Right lung (tissue), 5 donors: Measurements from ENCODE around the gene TMPRSS3. TPM values are rescaled to one million over a fixed set of nuclear protein-coding genes. Genes with fewer than 3 reads are reported as not detected.

Source experiments
- DNase-seq, 2 donors: peaks; one replicate each; pipeline ENCODE4 v3.0.0-alpha.2; 2013
- polyA plus RNA-seq, 5 donors: library from polyadenylated mRNA; unstranded; fragments of 120-200 nt; gene quantifications; one replicate each; pipeline versions ENCODE4 v1.2.1 to v1.2.3, GENCODE V29; 2013; ENCODE audit warnings: inconsistent platforms in 1 of 5, low replicate concordance in 1 of 5; ENCODE audit not compliant: insufficient read length in 5 of 5, insufficient read depth in 1 of 5

The TMPRSS3 gene
- polyA plus RNA-seq, 5 donors, result 0.58 to 1.0 (median 0.64) TPM

DNA sequence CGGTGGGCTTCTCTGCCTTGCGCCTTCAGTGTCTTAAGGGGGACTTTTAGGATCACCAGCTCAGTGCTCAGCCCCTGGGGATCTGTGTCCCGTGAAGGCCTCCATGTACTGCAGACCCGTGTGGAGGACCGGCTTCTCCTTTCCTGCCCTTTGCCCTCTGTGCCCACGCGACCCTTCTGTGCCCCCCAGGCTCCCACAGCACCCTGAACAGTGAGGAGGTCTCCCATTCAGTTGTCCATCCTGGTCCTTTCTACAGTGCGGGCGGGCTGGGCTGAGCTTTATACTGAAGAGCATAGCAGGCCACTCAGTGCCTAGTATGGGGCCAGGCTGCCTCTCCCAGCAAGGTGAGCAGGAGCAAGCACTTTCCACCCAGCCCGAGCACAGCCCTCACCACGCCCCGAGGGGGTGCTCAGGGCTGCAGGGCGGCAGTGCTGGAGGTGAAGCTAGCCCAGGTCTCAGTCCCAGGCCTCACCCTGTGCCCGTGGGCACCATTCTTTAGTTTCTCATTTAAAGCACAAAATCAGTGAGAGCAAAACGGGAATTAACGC, 21.9 kb downstream of the TMPRSS3 start:
- DNase-seq, result no peak

DNA sequence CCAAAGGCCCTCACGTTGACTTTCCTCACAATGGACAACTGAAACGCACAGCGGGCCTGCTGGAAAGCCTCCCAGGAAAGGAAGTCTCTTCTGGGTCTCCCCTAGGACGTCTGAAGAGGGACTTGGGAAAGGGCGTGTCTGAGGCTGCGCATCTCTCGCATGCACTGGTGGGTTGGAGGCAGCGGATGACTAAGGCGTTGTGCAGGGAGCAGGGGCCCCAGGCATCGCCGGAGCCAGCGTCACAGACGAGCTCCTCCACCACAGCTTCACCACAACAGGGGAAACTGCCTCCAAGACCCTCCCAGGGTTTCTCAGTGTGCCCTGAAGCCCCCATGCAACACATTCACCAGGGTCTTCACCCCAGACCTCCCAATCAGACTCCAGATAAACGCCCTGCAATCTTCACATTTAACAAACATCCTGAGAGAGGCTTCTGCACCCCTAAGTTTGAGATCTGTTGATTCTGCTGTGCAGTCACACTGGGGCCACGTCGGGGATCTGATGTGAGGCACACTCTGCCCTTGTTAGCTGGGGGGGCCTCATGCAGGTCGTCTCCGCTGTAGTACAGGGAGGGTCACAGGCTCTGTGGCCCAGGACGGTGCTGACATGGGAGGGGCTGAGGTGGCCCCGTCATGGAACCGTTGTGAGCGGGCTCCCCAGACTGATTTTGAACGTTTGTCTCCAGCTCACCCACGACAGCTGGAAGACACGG, 22.5 kb downstream of the TMPRSS3 start:
- no peak for DNase-seq

DNA sequence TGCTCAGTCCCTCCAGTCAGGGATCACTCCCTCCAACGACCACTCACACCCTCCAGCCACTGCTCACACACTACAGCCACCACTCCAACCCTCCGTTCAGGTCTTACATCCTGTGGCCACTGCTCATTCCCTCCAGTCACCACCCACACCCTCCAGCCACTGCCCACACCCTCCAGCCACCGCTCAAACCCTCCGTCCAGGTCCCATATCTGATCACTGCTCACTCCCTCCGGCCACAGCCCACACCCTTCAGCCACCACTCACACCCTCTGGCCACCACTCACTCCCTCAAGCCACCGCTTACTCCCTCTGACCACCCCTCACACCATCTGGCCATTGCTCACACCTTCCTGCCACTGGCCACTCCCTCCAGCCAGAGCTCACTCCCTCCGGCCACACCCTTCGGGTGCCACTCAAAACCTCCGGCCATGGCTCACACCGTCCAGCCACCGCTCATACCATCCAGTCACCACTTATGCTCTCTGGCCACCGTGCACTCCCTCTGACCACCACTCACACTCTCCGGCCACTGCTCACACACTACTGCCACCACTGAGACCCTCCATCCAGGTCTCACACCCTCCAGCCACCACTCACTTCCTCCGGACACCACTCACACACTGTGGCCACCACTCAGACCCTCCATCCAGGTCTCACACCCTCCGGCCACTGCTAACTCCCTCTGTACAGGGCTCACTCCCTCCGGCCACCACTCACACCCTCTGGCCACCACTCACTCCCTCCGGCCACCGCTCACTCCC, 24.8 kb downstream of the TMPRSS3 start:
- DNase-seq, result no peak

DNA sequence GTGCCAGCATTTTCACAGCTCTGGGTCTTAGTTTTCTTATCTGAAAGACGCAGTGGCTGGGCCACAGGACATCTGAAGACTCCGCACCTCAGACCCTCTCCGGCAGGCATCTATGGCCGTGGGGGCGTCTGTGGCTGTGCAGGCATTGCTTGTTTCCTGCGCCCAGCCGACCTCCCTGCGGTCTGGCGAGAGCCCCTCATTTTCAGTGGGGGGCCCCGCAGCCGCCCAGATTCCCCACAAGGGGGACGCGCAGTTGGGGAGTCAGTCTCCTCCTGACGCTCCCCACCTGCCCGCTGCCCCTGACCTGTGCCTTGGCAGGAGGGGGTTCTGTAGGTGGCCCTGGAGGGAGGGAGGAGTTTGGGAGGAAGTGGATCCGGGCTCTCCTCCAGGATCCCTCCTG, 26.0 kb downstream of the TMPRSS3 start:
- DNase-seq, result no peak

DNA sequence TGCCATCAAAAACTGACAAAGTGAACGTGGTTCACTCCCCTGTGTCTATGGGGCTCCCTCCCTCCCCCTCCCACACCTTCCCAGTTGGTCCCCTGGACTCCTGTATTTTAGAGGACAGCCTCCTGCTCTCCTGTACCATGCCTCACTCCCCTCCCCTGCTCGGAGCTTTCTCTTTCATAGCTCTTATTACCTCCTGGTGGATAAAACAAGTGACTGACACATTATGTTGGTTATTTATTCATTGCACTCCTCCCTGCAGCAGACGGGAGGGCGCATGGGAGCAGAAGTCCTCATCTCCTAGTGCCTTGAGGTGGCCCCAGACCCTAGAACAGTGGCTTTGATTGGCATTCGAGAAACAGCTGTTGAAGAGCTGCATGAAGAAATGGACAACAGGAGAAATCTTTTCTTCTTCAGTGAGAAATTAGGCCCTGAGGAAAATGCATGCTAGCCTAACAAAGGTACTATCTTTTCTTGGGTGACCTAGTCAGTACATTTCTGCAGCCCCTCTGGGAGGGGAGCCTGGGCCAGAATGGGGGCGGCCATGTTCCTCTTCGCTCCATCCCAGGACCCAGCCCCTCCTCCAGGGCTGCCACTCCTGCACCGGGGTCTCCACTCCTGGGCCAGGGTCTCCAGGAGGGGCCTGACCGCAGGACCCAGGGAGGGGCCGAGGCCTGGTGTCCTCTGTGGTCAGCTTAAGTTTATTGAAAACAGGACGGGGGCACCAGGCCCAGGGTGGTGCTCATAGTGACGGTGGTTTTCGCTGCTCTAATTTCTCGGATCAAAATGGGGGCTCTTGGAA, 28.3 kb downstream of the TMPRSS3 start:
- no peak for DNase-seq

DNA sequence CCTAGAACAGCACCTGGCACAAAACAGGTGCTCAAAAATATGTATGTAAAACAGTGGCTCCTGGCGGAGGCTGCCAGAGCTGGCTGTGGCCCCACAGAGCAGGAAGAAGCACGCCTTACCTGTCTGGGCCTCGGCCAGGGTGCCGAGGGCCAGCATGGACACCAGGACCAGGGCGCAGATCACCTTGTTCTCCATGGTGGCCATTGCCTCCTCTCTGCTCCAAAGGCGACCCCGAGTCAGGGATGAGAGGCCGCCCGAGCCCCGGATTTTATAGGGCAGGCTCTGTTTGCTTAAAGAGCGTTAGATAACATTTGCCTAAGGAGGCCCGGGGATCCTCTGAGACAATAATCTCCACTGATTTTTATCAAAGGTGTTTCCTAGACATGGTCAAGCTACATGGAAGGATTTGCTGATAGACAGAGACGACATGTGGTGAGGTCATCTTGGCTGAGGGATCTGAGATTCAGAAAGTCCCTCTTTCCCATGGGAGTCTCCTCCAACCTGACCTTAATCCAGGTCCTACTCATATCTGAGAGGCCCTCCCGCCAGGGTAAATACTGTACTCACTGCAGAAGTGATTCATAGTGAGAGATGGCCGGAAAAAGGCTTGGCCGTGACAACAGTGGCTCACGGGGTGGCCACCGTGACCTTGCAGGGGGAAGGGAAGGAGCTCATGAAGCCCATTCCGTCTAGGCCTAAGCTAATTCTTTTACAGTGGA, 29.4 kb downstream of the TMPRSS3 start, which contains the start of gene TFF1:
TFF1 (minus strand) TSS at position 244 of the 719 bp plus-strand sequence; CDS start at position 204, 40 bp downstream.
- DNase-seq, result no peak

DNA sequence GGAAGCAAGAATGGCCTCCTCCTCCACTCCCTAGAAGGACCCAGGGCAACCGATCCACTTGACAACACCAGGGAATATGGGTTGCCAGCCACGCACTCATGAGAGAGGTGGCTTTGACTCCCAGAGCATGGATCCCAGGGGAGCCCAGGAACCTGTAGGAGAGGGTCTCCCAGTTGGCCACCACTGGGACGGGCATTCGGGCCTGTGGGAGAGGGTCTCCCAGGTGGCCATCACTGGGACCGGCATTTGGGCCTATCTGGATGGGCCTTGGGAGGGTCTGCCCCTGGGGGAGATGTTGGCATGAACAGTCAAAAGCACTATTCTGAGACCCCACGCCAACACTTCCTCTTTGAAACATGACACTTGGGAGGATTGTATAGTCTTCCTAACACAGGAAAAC, 30.1 kb downstream of the TMPRSS3 start:
- DNase-seq, result no peak

DNA sequence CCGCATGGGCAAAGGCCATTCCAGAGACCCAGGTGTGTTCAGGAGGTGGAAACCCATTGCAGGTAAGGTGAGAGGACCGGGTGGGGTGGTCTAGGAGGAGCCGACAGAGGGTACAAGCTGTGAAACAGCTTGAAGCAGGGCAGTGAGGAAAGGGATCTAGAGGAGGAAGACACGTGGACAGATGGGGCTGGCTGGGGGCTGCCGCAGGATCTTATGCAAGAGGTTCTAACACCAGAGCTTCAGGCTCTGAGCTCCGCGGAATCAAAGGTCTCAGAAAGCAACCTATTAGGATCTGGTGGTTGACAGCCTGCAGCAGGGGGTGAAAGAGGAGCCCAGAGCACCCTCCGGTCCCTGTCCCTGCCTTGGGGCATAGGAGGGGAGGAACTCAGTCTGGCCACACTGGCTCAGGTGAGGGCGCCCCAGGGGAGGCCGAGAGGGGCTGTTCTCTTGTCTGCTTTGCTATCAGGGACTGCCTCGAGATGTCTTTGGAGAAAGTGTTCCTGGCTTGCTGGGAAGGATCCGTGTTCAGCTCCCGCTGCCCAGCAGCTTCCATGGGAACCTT, 31.5 kb downstream of the TMPRSS3 start:
- no peak for DNase-seq

DNA sequence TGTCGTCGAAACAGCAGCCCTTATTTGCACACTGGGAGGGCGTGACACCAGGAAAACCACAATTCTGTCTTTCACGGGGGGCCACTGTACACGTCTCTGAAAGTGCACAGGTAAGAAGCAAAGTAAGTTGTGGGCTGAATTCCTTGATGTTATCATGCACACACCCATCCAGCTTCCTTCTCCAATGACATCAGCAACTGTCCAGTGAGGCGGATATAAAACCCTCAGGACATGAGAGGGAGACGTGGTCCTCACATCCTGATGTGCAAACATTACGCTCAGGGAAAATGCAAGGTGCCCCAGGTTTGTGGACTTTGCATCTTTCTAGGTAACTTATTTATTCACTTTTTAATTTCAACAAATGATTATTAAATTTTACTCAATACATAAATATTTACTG, 32.5 kb downstream of the TMPRSS3 start:
- no peak for DNase-seq

DNA sequence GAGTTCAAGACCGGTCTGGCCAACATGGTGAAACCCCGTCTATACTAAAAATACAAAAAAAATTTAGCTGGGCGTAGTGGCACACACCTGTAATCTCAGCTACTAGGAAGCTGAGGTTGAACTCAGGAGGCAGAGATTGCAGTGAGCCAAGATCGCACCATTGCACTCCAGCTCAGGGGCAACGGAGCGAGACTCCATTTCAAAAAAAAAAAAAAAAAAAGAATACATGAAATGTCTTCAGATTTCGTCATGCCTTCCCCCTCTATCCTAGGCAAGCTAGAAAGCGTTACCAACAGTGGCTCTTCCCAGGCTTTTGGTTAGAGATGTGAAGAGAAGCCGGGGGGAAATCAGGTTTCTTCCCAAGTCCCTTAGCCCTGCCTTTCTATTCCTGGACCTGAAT, 33.2 kb downstream of the TMPRSS3 start:
- DNase-seq, result no peak

DNA sequence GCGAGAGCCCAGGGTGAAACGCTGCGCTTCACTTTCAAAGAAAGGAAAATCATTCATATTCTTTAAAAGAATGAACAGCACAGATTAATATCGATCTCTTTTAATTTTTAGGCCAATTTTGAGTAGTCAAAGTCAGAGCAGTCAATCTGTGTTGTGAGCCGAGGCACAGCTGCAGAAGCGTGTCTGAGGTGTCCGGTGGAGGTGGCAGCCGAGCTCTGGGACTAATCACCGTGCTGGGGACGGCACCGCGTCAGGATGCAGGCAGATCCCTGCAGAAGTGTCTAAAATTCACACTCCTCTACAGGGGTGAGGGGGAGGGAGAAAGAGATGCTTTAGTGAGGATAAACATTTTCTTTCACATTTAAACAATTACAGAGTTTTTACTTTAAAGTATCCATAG, 33.7 kb downstream of the TMPRSS3 start:
- no peak for DNase-seq

DNA sequence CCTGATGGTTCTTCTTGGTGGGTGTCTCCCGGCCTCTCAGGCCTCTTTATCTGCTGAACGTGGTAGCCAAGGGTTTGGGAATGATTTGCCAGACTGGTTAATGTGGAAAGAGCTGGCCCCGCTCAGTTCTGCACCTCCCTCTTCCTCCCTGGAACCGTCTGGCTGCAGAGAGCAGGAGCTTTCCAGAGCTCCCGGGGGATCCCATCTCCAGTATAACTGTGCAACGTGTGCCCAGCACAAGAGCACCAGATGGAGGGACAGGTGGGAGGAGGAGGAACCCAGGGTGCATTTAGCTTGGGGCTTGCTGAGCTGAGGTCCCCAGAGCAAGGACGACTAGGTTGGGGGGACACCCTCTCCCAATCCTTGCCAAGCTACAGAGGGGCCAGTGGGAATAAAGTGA, 34.6 kb downstream of the TMPRSS3 start:
- DNase-seq, result no peak

DNA sequence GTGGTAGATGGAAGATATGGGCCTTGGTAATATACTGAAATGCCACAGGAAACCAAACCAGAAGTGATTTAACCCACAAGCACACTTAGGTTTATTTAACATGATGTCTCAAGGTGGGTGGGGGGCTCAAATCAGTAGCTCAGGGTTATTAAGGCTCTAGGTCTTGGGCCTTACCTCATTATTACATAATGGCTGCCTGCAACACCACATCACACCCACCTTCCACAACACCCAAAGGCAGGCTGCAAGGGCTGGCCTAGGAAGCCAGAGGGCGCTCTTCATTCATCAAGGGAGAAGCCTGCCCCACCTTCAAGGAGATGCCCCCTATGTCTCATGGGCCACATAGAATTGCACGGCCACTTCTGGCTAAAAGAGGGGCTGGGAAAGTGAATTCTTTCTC, 35.5 kb downstream of the TMPRSS3 start:
- DNase-seq, result no peak

DNA sequence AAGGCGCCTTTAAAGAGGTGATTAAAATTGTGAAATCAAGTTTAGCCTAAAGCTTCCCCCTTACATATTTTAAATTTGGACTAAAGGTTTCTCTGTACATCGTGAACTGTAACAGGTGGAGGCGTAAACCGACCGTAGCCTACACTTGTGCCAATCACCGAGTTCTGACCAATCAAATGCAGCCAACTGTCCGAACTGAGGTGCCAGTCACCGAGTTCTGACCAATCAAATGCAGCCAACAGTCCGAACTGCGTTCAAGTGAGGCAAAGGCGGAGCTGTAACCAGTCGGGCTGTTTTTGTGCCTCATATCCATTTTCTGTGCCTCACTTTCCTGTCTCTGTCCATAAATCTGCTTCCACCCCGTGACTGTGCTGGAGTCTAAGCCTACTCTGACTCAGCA, 36.9 kb downstream of the TMPRSS3 start:
- DNase-seq, result no peak

DNA sequence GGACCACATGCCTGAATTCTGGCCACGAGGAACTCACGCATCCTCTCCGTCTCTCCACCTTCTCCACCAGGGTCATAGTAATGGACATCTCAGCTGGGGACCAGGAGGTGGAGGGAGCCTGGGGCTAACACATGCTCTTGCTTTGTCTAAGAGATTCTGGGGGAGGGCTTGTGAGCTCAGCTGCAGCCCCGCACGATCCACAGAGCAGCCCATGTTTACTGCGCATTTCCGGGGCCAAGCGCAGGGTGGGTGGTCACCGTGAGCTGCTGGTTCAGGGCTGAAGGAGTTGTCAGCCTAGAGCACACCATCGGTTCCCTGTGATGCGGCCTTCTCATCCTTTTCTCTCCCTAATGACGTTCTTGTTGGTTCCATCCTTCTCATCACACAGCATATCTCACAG, 37.6 kb downstream of the TMPRSS3 start:
- DNase-seq, result no peak

DNA sequence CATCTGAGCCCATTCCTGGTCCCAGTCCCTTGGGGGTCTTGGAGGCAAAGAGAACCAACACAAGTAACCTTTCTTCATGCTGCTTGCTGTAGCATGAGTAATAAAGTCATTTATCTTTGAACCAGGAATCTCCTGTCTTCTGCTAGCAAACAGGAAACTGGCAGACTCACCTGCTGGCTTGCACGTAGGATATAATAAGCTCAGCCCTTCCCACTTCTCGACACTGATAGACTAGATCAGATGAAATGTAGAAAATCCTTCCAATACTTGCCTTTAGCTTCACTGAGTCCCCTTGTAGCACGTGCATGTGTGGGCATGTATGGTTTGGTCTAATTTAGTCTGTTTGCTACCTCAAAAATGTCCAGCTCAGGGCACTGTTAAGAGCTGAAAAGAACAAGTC, 38.5 kb downstream of the TMPRSS3 start:
- no peak for DNase-seq

DNA sequence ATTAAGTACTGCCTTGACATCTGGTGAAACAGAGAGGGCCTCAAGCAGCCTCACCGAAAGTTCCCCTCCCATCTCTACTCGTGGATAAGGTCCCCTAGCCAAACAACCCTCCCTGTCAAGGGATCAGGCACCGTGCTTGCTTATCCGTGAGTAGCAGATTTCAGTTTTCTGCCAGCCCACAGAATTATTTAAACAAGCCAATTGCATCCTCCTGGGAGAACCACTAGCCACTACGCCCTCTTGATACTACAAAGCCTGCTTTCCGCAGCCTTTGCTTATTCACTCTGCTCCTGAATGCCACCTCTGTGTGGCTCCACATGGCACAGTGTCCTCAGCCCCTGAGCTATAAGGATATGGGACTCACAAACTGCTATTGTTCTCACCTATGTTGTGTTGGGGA, 39.2 kb downstream of the TMPRSS3 start:
- DNase-seq, result no peak

DNA sequence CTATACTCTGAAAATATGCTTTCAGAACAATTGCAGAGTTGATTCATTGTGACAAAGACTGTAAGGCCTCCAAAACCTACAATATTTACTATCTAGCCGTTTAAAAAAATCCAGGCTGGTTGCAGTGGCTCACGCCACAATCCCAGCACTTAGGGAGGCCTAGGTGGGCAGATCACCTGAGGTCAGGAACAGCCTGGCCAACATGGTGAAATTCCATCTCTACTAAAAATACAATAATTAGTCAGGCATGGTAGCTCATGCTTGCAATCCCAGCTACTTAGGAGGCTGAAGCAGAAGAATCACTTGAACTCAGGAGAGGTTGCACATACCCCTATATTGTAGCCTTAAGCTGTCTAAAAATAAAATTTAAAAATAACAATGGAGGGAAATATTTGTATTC, 39.8 kb downstream of the TMPRSS3 start:
- no peak for DNase-seq

DNA sequence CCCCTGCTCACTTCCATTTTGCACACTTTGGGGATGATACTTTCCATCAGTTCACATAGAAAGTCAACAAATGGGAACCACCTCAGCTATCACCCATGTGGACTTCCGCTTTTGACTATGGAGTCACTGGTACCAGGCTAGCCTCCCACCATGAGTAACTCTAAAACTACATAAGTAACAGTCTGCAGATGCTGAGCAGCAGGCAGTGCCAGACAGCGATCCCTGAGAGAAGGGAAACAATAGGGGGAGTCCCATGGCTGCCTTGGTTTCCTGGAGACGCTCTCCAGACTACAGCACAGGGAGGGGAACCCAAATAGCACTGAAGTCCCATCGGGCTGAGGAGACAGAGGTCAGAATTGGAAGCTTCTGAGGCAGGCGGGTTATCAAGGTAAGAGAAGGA, 42.2 kb downstream of the TMPRSS3 start:
- DNase-seq, result no peak

DNA sequence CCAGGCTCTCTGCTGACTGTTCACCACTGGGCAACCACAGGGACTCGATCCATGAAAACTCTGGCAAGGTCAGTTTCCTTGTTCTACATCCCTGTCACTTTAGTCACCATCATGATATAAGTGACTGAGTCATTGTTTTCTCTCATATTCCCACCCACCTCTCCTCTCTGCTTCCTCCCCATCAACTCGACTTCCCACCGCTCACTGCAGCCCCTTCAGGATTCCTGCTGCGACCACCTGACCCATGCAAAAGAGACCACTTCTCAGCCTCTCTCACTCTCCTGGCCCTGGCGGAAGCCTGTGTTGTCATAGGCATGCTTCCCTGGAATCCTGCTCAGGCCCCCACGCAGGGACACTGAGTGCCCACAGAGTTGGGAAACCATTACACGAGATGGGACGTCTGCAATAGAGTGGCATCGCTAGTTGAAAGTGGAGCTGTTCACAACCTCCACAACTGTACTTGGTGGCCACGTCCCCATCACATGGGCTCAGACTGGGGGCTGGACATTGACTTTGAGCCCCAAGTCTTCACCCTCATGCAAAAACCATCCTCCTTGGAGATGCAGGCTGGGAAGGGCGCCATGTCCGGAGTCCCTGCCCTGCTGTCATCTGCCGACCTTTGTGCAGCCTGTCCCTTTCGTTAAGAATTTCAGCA, 43.3 kb downstream of the TMPRSS3 start:
- DNase-seq, result no peak
